Astrocyte (in vitro differentiated cells and primary cell): ENCODE results near the gene KLF2.

Experiments
- EZH2 ChIP-seq: IDR thresholded peaks from 2 replicates; pipeline ENCODE4 v1.6.1; 2012; ENCODE audit warnings: mild to moderate bottlenecking, low read length, inconsistent platforms; ENCODE audit not compliant: insufficient read depth
- TF ChIP-seq, protein P1 (sequence below): IDR thresholded peaks from 2 replicates; pipeline ENCODE4 v1.5.1; 2011; ENCODE audit warnings: low read depth, mild to moderate bottlenecking, inconsistent platforms, low read length, moderate library complexity; ENCODE audit not compliant: insufficient read depth

DNA sequence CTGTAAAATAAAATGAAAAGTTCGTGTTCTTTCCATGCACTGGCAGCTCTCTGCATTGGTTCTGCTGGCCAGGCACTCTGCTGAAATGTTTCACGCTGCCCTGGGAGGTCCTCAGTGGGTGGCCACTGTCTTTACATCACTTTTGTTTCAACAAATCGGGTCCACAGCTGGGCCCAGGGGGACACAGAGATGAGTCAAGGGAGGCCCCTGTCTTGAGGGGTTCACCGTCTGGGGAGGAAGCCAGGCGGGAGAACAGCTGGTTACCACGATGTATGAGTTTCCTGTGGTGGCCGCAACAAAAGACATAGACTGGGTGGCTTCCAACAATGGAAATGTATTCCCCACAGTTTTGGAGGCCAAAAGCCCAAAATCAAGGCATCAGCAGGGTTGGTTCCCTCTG lies 5.1 kb upstream of the KLF2 start:
- TF ChIP-seq EZH2: no peak
- TF ChIP-seq, protein P1, sequence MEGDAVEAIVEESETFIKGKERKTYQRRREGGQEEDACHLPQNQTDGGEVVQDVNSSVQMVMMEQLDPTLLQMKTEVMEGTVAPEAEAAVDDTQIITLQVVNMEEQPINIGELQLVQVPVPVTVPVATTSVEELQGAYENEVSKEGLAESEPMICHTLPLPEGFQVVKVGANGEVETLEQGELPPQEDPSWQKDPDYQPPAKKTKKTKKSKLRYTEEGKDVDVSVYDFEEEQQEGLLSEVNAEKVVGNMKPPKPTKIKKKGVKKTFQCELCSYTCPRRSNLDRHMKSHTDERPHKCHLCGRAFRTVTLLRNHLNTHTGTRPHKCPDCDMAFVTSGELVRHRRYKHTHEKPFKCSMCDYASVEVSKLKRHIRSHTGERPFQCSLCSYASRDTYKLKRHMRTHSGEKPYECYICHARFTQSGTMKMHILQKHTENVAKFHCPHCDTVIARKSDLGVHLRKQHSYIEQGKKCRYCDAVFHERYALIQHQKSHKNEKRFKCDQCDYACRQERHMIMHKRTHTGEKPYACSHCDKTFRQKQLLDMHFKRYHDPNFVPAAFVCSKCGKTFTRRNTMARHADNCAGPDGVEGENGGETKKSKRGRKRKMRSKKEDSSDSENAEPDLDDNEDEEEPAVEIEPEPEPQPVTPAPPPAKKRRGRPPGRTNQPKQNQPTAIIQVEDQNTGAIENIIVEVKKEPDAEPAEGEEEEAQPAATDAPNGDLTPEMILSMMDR: no peak
